ENCODE measurements around the gene BRMS1L.
"Not testable (repeated sequence)": the region's sequence is repeated elsewhere in the genome, so short reads cannot be mapped to it uniquely, and the experiment has no call there.

BRMS1L gene, protein sequence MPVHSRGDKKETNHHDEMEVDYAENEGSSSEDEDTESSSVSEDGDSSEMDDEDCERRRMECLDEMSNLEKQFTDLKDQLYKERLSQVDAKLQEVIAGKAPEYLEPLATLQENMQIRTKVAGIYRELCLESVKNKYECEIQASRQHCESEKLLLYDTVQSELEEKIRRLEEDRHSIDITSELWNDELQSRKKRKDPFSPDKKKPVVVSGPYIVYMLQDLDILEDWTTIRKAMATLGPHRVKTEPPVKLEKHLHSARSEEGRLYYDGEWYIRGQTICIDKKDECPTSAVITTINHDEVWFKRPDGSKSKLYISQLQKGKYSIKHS

DNA sequence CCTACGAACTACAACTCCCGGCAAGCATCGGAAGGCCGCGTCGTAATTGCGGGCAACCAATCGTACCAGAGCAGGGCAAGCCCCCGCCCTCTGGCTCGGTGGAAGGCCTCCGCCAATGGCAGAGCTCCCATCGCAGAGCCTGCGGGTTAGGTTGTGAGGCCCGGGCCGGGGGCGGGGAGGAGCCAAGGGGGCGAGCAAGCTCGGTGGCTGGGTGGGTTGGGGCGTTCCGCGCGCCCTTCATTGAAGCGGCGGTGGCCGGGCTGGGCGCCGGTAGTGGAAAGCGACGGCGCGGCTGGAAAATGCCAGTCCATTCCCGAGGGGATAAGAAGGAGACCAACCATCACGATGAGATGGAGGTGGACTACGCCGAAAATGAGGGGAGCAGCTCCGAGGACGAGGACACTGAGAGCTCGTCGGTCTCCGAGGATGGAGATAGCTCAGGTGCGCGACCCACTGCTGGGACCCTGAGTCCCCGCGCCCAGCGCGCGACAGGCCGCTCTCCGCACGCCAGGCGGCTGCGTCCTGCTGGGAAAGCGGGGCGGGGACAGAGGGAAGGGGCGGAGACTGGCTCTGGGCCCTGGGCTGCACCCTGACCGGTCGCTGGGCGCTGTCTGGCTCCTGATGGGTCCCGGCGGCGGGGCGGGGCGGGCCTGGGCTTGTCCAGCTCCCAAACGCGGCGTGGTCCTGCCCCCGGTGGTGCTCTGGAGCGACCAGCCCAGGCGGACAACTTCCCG is at the start of gene BRMS1L:
Gene BRMS1L (plus strand): TSS at position 121 of the 734 bp plus-strand sequence. CDS start 179 bp downstream, at position 300.
- DNase-seq, result peak; percentile 97

DNA sequence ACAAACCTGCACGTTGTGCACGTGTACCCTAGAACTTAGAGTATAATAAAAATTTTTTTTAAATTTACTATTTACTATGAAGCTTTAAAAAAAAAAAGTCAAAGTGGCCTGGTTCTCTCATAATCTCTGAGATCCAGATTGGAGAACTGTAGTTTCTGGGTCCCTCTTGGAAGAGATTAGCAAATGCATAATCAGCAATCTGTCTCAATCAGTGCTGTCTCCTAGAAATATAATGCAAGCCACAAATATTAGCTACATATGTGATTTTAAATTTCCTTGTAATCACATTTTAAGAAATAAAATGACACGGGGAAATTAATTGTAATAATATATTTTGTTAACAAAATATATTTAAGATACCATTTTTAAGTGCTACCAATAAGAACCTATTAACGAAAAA is 49.3 kb upstream of the BRMS1L start:
- no peak for DNase-seq

DNA sequence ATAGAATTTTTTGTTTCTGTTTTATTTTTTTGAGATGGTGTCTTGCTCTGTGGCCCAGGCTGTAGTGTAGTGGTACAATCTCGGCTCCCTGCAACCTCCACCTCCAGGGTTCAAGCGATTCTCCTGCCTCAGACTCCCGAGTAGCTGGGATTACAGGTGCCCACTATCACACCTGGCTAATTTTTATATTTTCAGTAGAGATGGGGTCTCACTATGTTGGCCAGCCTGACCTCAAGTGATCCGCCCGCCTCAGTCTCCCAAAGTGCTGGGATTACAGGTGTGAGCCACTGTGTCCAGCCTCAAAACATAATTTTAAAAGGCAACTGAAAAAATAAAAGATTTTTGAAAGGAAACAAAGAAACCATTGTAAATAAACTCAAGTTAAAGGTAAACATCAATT is 48.6 kb upstream of the BRMS1L start:
- DNase-seq, result not testable (repeated sequence)

DNA sequence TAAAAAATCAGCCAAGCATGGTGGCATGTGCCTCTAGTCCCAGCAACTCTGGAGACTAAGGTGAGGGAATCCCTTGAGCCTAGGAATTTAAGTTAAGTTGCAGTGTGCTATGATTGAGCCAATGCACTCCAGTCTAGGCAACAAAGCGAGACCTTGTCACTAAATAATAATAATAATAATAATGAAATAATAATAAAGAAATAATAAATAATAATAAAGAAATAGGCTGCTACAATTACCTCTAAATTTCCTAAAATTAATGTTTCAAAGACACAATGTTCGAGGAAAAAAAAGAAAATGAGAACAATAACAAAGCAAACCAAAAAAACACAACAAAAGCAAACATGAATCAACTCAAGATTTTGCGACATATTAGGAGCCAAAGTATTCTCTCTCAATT is 46.8 kb upstream of the BRMS1L start:
- DNase-seq, result no peak

DNA sequence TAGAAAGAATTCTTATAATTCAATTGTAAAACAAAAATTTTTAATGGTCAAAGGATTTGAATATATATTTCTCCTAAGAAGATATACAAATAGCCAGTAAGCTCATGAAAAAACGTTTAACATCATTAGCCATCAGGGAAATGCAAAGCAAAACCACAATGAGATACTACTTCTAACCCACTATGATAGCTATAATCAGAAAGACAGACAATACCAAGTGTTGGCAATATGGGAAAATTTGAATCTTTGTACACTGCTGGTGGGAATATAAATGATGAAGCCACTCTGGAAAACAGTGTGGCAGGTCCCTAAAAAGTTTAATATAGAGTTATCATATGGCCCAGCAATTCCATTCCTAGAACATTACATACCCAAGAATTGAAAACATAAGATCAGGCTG is 42.4 kb upstream of the BRMS1L start:
- DNase-seq, result no peak

DNA sequence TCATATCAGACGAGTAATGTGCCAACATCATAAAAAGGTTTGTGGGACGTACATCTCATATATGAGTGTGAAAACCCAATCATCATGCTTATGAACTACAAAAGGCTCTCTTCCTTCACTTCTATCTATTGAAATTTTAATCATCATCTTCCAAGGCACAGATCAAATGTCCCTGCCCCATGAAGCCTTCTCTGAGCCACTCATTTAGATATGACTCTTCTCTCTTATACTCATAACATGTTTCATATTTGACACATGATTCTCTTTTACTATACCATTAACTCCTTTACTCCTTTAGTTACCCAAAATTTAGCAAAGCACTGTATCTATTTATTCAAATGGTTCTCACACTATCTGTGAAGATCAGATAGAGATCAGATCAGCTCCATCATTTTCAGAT is 39.3 kb upstream of the BRMS1L start:
- DNase-seq, result no peak

DNA sequence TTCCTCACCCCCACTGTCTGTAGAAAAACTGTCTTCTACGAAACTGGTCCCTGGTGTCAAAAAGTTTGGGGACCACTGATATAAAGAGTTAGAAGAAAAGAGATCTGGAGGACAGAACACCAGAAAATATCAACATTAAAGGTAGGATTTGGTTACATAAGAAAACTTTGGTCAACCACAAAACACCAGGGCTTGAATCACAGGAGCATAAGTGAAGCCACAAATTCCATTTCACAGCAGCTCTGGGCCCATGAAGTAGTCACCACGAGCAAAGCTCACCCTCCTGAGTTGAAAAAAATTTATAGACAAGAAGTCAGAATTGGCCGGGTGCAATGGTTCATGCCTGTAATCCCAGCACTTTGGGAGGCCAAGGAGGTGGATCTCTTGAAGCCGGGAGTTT is 36.5 kb upstream of the BRMS1L start:
- DNase-seq, result no peak

DNA sequence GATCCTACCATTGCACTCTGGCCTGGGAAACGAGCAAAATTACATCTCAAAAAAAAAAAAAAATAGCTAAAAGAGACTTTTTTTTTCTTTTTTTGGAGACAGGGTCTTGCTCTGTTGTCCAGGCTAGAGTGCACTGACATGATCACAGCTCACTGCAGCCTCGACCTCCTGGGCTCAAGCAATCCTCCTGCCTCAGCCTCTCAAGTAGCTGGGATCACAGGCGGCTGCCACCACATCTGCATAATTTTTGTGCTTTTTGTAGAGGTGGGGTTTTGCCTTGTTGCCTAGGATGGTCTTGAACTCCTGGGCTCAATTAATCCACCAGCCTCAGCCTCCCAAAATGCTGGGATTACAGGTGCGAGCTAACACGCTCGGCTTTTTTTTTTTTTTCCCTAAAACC is 28.3 kb upstream of the BRMS1L start:
- no peak for DNase-seq

DNA sequence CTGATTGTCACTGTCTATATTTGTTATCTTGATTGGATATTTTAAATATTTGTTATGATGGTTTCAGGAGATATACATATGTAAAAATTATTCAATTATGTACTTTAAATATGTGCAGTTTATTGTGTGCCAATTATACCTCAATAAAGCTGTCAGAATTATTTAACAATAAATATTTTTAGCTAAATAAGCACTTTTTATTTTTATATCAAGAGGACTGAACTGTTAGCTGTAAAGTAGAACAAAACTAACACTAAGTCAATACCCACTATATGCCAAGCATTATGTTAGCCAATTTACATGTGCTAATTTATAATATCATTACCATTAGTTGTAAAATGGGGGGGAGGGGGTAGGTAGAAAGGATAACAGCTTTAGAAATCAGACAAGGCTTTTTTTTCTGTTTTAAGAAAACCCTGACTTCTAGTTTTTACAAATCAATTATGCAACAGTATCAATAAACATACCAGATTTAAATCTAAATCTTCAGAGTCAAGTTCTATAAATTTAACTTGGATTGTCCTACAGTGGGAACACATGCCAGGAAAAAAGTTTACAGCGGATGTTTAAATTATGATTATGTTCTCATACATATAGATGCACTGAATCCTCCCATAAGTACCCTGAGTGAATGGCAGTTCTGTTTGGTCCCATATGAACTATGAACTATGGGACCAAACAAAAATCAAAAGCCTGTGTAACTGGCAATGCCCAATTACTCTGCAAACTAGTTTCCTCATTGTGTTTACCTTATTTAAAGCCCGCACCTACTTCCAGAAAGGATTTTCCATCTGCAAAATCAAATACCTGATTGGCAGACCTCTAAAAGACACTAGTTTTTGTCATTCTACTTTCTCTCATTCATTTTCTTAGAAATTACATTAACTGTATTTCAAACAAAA is 19.9 kb upstream of the BRMS1L start:
- DNase-seq, result no peak

DNA sequence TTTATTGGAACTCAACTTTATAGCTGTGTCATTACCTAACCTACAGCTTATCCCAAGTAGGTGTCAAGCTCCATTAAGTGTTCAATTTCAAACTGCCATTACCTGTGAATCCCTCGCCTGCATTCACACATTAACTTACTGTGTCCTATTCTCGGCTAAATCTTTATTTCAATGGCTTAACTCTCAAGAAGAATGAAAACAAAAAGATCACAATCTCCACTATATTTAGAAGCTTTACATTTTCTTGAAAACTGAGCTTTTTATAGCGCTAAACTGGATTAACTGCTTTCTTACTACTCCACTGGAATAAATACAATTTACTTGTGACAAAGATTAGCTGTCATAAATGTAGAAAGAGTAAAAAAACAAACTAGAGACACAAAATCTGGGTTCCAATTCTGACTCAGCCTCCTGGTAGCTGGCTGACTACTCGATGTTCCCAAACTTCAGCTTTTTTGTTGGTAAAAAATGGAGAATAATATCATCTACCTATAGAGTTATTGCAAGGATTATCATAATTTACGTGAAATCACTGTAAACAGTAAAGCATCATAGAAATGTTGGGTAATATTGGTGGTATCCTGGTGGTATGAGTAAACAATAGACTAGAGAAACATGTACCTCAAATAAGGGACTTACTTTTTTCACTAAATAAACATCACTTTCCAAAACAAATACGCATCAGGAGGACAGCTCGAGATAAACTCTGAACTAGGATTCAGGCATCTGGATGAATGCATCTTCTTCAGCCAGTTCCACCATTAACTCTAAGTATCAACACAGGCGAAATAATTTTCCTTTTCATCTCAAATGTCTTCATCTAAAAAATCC is 18.8 kb upstream of the BRMS1L start:
- no peak for DNase-seq

DNA sequence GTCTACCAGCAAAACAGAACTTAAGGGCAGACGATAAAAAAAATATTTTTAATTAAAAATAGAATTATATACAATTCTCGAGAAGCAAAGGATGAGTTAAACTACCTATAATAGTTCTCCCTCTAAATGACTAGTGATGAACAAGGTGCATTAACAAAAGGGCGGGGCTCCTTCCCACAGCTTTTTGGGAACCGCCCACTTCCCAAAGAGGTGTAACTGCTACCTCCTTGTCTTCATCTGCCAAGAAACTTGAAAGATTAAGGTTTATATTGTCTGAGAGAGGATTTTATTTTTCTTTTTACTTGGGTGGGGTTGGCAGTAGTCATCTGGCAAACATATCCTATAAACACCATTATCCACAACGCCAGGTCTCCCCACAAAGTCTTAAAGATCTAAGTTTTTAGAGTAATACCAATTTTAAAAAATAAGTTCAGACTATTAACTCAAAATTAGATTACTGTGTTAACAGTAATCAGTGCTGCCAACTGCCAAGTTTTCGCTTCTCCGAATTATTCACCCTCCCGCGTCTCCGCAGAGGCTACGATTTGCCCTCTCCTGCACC is 18.0 kb upstream of the BRMS1L start:
- peak; percentile 46 for DNase-seq

DNA sequence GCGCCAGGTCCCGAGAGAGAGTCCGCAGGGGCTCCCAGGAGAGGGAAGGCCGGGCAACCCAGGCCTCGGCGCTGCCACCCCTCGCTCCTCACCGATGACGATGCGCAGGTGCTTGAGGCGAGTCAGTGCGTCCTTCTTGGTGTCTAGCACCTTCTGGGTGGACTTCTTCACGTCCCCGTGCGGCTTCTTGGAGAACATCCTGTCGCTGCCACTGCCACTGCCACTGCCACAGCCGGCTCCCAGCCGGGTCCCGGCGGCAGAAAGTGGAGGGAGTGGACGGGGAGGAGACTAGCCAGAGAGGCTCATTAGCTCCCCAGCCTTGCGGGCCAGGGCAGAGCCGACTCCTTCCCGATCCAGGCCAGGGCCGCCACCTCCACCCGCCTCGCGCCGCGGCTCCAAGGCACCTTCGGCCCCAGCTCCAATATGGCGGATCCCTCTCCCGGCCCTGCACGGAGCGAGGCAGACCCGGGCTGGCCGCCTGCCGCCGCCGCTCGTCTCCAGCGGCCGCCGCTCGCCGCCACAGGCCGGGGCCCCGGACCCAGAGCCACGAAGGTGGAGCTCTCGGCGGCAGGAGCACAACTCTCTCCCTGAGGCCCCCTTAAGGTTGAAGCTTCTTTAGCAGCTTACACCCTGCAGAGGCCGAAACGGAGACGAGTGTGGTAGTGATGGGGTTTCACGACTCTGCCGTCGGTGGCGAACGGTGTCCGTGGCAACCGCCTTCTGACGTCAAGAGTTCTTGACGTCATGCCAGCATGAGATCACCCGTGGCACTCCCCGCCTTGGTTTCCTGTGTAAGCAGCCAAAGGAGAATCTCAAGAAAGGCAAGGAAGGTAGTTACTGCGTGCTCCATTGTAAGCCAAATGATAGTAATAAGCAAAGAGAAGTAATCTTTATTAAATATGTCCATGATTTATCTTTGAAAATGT is 17.2 kb upstream of the BRMS1L start, which contains the start of gene RALGAPA1:
Gene RALGAPA1 (minus strand): TSS at position 658 of the 926 bp plus-strand sequence. CDS start 460 bp downstream, at position 198.
- DNase-seq, result peak; percentile 91

DNA sequence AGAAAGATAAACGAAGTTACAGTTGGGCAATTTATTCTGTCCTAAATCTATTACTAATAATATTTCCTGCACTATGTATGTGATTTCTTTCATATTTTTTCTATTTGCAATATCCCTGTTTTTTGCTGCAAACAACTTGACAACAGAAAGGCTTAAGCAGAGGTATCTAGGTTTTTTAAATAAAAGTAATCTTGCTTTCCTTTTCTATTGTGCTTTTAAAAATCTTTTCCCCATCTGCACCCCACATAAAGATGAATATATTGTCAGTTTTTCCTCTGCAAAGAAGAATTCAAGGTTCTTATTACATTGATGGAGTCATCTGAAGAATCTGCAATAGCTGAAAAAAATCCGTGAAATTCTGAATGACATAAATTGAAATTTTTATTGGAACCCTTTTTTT is 16.5 kb upstream of the BRMS1L start:
- DNase-seq, result no peak

DNA sequence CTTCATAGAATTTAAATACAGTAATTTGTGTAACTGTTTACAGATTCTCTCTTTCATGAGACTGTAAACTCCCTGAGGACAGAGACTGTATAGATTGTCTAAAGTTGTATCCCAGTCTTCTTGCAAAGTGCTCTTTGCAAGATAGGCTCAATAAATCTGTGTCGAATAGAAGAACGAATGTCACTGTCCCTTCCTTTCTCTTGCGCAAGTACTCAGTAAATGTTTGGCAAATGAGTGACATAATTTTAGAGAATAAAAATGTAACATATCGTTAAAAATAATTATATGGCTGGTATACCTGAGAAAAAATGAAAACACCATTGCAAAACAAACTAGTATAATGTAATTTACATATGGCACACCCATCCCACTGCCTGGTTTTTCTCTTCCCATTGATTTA is 15.2 kb upstream of the BRMS1L start:
- no peak for DNase-seq

DNA sequence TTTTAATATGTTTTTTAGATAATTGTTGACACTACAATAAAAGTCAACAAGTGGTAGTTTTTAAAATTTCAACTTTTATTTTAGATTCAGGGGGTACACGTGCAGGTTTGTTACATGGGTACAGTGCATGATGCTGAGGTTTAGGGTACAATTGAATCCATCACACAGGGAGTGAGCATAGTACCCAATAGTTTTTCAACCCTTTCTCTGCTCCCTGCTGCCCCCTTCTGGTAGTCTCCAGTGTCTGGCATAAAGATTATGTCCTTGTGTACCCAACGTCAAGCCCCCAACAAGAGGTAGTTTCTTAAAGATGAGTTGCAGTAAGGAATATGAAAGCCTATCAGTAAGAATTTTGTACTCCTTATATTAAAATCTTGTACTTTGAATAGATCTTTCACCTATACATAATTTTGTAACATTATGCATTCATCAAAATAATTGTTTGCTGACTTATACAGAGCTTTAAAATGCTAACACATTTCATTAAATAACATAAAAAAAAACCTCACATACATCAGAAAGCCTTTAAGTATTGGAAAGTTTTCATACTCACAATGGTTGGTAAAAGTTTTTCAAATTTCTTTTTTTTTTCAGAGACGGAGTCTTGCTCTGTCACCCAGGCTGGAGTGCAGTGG is 11.7 kb upstream of the BRMS1L start:
- peak; percentile 89 for DNase-seq

DNA sequence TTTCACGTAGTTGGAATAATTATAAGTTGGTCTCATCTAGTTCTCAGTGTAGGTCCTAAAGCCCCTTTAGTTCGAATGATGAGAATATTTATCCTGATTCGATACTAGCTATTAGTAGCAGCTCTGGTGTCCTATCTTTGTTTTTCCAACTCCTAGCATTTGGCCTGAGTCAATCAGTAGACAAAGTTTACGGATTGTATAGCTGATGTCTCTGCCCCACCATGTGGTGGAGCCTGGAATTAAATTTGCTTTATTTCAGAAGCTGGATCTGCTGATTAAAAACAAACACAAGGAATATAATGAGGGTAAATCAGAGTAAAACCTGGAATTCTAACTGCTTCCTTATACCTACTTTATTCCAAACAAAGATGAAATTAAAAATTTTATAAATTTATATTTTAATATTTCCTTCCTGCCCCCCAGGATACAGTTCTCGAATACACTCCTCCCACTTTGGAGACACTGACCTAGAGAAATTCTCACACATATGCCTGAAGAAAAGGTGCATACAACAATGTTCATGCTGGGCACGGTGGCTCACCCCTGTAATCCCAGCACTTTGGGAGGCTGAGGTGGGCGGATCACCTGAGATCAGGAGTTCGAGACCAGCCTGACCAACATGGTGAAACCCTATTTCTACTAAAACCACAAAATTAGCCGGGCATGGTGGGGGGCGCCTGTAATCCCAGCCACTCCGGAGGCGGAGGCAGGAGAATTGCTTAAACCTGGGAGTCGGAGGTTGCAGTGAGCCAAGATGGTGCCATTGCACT is 7.6 kb upstream of the BRMS1L start:
- DNase-seq, result peak; percentile 34

DNA sequence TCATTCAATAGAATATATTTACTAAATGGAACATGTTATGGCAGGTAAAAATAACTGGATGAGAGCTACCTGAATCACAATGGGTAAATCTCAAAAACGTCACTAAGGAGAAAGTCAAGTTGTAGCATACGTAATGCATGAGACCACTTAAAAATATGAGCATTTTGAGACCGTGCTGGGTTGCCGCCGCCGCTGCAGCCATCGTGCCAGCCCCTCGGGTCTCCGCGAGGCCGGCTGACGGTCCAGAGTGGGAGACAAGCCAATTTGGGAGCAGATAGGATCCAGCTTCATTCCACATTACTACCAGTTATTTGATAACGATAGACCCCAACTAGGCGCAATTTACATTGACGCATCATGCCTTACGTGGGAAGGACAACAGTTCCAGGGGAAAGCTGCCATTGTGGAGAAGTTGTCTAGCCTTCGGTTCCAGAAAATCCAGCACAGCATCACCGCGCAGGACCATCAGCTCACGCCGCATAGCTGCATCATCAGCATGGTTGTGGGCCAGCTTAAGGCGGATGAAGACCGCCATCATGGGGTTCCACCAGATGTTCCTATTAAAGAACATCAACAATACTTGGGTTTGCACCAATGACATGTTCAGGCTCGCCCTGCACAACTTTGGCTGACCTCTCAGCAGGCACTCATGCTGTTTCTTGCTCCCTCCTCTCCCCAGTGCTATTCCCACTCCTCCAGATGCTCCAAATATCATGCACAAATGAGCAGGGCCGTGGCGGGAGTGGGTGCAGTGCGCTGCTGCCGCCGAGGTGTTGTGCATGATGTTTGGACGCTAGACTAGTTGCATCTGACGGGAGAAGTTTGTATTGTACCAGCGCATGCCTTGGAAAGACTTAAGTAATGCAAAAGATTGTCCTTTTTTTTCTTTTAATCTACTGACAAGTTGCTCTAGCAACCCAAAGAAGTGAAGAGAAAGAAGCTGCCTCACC is 6.3 kb upstream of the BRMS1L start:
- DNase-seq, result no peak
